ENCODE results near the gene CCDC107.

CCDC107 gene

GRCh38 chr9:35666549-35666948, 8.5 kb downstream of the CCDC107 start:
- no peaks in the 10 kb centered on the region for H3K9me3 ChIP-seq (ENCODE audit: low read length)
- no peaks in the 10 kb centered on the region for H3K9me2 ChIP-seq (ENCODE audit: low read depth, low read length)
- H3K4me2 ChIP-seq (ENCODE audit: low read length): no peak overlapping the region
- H4K20me1 ChIP-seq (ENCODE audit: insufficient read depth, low read length): no peaks in the 10 kb centered on the region
- no peak overlapping the region for H2AFZ ChIP-seq (ENCODE audit: low read length)
- H3K79me2 ChIP-seq (ENCODE audit: insufficient read depth, low read length): no peaks in the 10 kb centered on the region
- no peak overlapping the region for H3K9ac ChIP-seq (ENCODE audit: low read length)
- peaks cover 18% of the 10 kb centered on the region; the same call in 1 of the 2 replicates for H3K36me3 ChIP-seq (ENCODE audit: insufficient read depth, low read length)
- no peaks in the 10 kb centered on the region for H3K27me3 ChIP-seq (ENCODE audit: insufficient read depth, low read length)
- H3K27ac ChIP-seq (ENCODE audit: low read depth, low read length, poor library complexity, severe bottlenecking): no peak overlapping the region
- H3K4me3 ChIP-seq (ENCODE audit: low read depth, low read length, poor library complexity, severe bottlenecking): no peak overlapping the region
- H3K4me1 ChIP-seq (ENCODE audit: insufficient read depth, low read length, severe bottlenecking): peaks cover 37% of the 10 kb centered on the region
- H3F3A ChIP-seq (ENCODE audit: insufficient read depth, low read length): no peaks in the 10 kb centered on the region
- no peak for TF ChIP-seq CTCF (IDR thresholded peaks at IDR 0.05; ENCODE audit: low read length)
- TF ChIP-seq EZH2 (IDR thresholded peaks at IDR 0.05; ENCODE audit: borderline replicate concordance, low read length): no peak

- Histone ChIP-seq H3K9me2 (ENCODE audit: low read depth, low read length) (no peaks in the 10 kb centered on the region), H3F3A (ENCODE audit: insufficient read depth, low read length) (no peaks in the 10 kb centered on the region), H3K79me2 (ENCODE audit: insufficient read depth, low read length) (no peaks in the 10 kb centered on the region), H3K27me3 (ENCODE audit: insufficient read depth, low read length) (no peaks in the 10 kb centered on the region), H2AFZ (ENCODE audit: low read length) (no peak overlapping the region), H4K20me1 (ENCODE audit: insufficient read depth, low read length) (no peaks in the 10 kb centered on the region), H3K36me3 (ENCODE audit: insufficient read depth, low read length) (peaks cover 4% of the 10 kb centered on the region; the same call in 1 of the 2 replicates), H3K4me1 (ENCODE audit: insufficient read depth, low read length, severe bottlenecking) (peaks cover 23% of the 10 kb centered on the region), H3K4me3 (ENCODE audit: low read depth, low read length, poor library complexity, severe bottlenecking) (no peak overlapping the region), H3K27ac (ENCODE audit: low read depth, low read length, poor library complexity, severe bottlenecking) (no peak overlapping the region), H3K4me2 (ENCODE audit: low read length) (no peak overlapping the region), H3K9ac (ENCODE audit: low read length) (no peak overlapping the region), H3K9me3 (ENCODE audit: low read length) (no peaks in the 10 kb centered on the region)
- no peak for TF ChIP-seq CTCF (IDR thresholded peaks at IDR 0.05; ENCODE audit: low read length)
- no peak for TF ChIP-seq EZH2 (IDR thresholded peaks at IDR 0.05; ENCODE audit: borderline replicate concordance, low read length)
Observed at GRCh38 chr9:35667939-35668338, 9.8 kb downstream of the CCDC107 start.

GRCh38 chr9:35669331-35670145, 11.4 kb downstream of the CCDC107 start:
- TF ChIP-seq CTCF (IDR thresholded peaks at IDR 0.05; ENCODE audit: low read length): no peak
- TF ChIP-seq EZH2 (IDR thresholded peaks at IDR 0.05; ENCODE audit: borderline replicate concordance, low read length): no peak
- H3K4me3 ChIP-seq (ENCODE audit: low read depth, low read length, poor library complexity, severe bottlenecking): no peak overlapping the region
- H4K20me1 ChIP-seq (ENCODE audit: insufficient read depth, low read length): no peaks in the 10 kb centered on the region
- H3K4me1 ChIP-seq (ENCODE audit: insufficient read depth, low read length, severe bottlenecking): peaks cover 14% of the 10 kb centered on the region
- H3K36me3 ChIP-seq (ENCODE audit: insufficient read depth, low read length): no peaks in the 10 kb centered on the region
- H3K9ac ChIP-seq (ENCODE audit: low read length): no peak overlapping the region
- H3K27me3 ChIP-seq (ENCODE audit: insufficient read depth, low read length): no peaks in the 10 kb centered on the region
- H3K27ac ChIP-seq (ENCODE audit: low read depth, low read length, poor library complexity, severe bottlenecking): no peak overlapping the region
- H3K4me2 ChIP-seq (ENCODE audit: low read length): no peak overlapping the region
- no peaks in the 10 kb centered on the region for H3K79me2 ChIP-seq (ENCODE audit: insufficient read depth, low read length)
- no peaks in the 10 kb centered on the region for H3F3A ChIP-seq (ENCODE audit: insufficient read depth, low read length)
- H2AFZ ChIP-seq (ENCODE audit: low read length): no peak overlapping the region
- no peaks in the 10 kb centered on the region for H3K9me3 ChIP-seq (ENCODE audit: low read length)
- no peaks in the 10 kb centered on the region for H3K9me2 ChIP-seq (ENCODE audit: low read depth, low read length)

All from OCI-LY1 (cell line).